Cardiac fibroblast (primary cell): Measurements from ENCODE around the gene IL34.
A peak's percentile ranks its signal among the peaks of the same experiment; 100 is the strongest.

ENCODE experiments used
- DNase-seq, 2 donors: peaks; one replicate each; pipeline versions ENCODE4 v3.0.0 to v3.0.0-alpha.2; 2010; ENCODE audit warnings: low read depth in 2 of 2
- H3K4me3 ChIP-seq, 2 donors: replicated peaks in 1 of 2; 1 replicate in 1 of 2; 2 replicates in 1 of 2; pipeline ENCODE4 v1.5.1; 2011; ENCODE audit warnings: low read depth in 2 of 2, low read length in 2 of 2, mild to moderate bottlenecking in 2 of 2, moderate library complexity in 1 of 2
- TF ChIP-seq, protein P1 (sequence below): IDR thresholded peaks from one replicate; pipeline ENCODE4 v1.5.1; 2011; ENCODE audit warnings: low read depth, mild to moderate bottlenecking, low read length, inconsistent platforms

Gene IL34

DNA sequence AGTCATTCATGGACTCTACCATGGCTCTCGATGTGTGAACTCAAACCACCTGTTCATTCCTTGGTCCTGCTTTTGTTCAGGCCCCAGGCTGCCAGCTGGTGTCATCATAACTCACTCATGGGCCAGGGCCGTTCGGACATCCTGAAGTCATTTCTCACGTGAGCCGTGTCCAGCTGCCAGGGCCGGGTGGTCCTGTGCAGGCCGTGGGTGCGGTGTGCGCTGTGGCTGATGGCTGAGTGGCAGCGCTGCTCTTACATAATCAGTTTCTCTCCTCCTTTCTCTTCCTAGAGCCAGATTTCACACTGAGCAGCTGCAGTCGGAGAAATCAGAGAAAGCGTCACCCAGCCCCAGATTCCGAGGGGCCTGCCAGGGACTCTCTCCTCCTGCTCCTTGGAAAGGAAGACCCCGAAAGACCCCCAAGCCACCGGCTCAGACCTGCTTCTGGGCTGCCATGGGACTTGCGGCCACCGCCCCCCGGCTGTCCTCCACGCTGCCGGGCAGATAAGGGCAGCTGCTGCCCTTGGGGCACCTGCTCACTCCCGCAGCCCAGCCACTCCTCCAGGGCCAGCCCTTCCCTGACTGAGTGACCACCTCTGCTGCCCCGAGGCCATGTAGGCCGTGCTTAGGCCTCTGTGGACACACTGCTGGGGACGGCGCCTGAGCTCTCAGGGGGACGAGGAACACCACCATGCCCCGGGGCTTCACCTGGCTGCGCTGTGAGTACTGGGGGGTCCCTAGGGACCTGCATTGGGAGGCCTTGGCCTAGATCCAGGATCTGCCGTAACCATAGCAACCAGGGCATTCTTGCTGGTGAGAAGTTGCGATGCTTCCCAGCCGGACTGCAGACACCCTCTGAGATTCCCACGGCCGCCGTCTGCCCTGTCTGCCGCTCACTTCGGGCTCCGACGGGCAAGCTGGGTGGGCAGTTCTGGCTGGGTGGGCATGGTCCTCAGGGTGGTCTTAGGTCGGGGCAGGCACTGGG is at the start of gene IL34:
TSS of gene IL34 (plus strand) at position 300 of the 982 bp plus-strand sequence. CDS start at position 689, 389 bp downstream.
- H3K4me3 ChIP-seq: no peak within 1 kb of the TSS
- TF ChIP-seq, protein P1, sequence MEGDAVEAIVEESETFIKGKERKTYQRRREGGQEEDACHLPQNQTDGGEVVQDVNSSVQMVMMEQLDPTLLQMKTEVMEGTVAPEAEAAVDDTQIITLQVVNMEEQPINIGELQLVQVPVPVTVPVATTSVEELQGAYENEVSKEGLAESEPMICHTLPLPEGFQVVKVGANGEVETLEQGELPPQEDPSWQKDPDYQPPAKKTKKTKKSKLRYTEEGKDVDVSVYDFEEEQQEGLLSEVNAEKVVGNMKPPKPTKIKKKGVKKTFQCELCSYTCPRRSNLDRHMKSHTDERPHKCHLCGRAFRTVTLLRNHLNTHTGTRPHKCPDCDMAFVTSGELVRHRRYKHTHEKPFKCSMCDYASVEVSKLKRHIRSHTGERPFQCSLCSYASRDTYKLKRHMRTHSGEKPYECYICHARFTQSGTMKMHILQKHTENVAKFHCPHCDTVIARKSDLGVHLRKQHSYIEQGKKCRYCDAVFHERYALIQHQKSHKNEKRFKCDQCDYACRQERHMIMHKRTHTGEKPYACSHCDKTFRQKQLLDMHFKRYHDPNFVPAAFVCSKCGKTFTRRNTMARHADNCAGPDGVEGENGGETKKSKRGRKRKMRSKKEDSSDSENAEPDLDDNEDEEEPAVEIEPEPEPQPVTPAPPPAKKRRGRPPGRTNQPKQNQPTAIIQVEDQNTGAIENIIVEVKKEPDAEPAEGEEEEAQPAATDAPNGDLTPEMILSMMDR: no peak
- peak; percentile 51 to 77 for DNase-seq

DNA sequence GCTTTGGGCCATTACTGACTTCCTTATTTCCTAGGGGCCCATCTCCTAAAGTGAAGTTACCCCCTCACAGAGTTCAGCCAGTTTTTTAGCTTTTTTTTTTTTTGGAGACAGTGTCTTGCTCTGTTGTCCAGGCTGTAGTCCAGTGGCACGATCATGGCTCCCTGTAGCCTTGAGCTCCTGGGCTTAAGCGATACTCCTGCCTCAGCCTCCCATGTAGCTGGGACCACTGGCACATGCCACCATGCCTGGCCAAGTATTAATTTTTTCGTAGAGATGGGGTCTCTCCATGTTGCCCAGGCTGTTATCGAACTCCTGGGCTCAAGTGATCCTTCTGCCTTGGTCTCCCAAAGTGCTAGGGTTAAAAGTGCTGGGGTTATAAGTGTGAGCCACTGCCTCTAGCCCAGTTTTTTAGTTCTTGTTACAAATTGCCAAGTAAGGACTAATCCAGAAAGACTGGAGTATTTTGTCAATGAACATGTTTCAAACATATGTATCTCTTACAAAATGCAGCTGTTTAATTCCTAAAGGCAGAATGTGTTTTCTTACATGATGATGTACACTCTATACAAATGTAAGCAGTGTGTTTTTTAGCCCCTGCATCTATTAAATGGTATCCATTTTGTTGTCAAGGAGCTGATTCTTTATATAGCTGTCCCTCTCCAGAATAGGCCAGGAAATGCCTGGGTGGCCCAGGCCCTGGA is 49.1 kb upstream of the IL34 start:
- no peak for DNase-seq
- TF ChIP-seq, protein P1: no peak
- H3K4me3 ChIP-seq: no peak overlapping the region

DNA sequence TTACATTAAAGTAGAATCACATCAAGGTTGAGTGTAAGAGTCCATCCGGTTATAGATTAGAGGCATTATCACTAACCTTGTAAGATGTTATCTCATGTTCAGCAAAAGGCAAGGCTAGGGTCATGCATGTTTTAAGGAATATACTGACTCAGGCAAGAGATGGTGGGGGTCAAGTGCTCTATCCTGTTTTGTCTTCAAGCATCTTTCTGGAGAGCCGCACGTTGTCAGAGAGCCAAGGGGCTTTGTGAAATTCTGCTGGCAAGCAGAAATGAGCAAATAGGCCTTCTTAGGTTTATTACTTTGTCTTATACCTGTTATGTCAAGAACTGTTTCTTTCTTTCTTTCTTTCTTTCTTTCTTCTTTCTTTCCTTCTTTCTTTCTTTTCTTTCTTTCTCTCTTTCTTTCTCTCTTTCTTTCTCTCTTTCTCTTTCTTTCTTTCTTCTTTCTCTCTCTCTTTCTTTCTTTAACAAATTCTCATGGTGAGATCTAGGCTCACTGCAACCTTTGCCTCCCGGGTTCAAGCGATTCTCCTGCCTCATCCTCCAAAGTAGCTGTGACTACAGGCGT is 47.3 kb upstream of the IL34 start:
- TF ChIP-seq, protein P1: no peak
- DNase-seq: no peak
- H3K4me3 ChIP-seq: no peak overlapping the region

DNA sequence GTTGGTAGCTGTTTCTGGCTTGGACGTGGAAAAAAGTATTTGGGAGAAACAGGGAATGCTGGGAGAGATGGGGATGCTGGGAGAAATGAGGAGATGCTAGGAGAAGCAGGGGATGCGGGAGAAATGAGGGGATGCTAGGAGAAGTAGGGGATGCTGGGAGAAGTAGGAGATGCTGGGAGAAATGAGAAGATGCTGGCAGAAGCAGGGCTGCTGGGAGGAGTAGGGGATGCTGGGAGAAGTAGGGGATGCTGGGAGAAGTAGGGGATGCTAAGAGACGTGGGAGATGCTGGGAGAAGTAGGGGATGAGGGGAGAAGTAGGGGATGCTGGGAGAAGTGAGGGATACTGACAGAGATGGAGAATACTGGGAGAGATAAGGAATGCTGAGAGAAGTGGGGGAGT is 45.6 kb upstream of the IL34 start:
- DNase-seq: no peak

DNA sequence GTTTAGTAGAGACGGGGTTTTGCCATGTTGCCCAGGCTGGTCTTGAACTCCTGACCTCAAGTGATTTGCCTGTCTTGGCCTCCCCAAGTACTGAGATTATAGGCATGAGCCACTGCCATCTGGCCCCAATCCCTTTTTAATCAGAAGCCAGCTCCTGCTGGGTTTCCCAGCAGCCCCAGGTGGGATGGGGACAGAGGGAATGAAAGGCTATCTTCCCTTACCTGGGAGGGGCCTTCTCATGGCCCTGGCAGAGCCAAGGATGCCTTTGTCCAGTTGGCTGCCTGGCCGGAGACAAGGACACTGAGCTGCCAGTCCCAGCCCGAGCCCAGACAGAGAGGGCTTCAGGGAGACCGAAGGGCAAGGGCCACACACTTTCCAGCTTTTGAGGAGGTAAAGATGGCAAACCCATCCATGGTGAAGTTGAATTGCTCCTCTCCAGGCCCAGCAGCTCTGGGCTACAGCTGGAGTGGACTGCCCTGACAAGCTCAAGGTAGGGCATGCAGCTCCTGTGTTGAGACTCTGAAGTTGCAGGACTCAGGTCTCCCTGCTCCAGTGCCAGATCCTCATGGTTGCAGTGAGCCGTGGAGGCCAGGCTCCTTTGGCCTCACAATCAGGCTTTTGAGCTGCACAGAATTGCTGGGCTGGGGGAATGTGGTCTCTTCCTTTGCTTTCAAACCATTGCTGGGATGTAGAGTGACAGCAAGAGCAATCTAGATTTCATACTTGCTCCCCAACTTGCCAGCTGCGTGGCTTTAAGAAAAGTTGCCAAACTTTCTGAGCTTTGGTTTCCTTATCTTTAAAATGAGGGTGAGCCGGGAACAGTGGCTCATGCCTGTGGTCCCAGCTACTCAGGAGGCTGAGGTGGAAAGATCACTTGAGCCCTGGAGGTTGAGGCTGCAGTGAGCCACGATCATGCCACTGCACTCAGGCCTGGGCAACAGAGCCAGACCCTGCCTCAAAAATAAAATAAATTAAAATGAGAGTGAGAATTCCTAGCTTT is 44.5 kb upstream of the IL34 start:
- no peak overlapping the region for H3K4me3 ChIP-seq
- TF ChIP-seq, protein P1: no peak
- DNase-seq: peak in 1 of 2 donors; percentile 59

More for the DNA sequence above, 45.6 kb upstream of the IL34 start:
- TF ChIP-seq, protein P1: no peak
- no peak overlapping the region for H3K4me3 ChIP-seq

DNA sequence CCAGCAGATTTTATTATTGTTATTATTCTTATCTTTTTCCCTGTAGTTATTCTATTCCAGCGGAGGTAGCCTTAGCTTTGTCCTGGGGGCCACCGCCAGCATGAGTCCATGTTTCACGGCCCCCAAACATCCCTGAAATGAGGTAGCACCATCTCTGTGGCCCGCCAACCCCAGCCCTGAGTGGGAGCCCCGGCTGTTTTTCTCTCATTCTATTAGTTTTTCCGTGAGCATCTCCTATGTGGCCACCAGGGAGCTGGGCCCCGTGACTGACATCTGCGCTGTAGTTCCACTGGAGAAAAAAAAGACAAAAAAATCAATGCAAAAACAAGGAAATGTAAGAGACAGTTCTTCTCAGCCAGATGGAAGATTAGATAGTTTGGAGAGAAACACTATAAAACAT is 43.5 kb upstream of the IL34 start:
- no peak overlapping the region for H3K4me3 ChIP-seq
- no peak for DNase-seq

More for the DNA sequence above, 43.5 kb upstream of the IL34 start:
- TF ChIP-seq, protein P1: no peak
